Neural cell (in vitro differentiated cells): ENCODE results near the gene FANCC. TPM values are rescaled to one million over a fixed set of nuclear protein-coding genes. Genes with fewer than 3 reads are reported as not detected.

Source experiments
- H2AFZ ChIP-seq: fragments of 200-600, 300-800 bp; sonication (generic), shearing (Covaris generic); 2 replicates; pipeline ENCODE4 v1.6.0; 2014; ENCODE audit warnings: low read depth, mild to moderate bottlenecking, antibody characterized with exemption, low read length, moderate library complexity
- H3F3A ChIP-seq: fragments of 200-600 bp; shearing (Covaris generic); 2 replicates; pipeline ENCODE4 v1.6.1; 2016; ENCODE audit warnings: mild to moderate bottlenecking, moderate library complexity, mixed read lengths, antibody characterized with exemption, low read length; ENCODE audit not compliant: insufficient read depth, poor library complexity, severe bottlenecking
- H3K27ac ChIP-seq: fragments of 200-600, 300-800 bp; sonication (generic), shearing (Covaris generic); 2 replicates; pipeline ENCODE4 v1.5.1; 2014; ENCODE audit warnings: mild to moderate bottlenecking, low read length, moderate library complexity
- H3K27me3 ChIP-seq: fragments of 300-800, 200-600 bp; sonication (generic), shearing (Covaris generic); 2 replicates; pipeline ENCODE4 v1.6.0; 2014; ENCODE audit warnings: mild to moderate bottlenecking, low read depth, low read length, moderate library complexity; ENCODE audit not compliant: insufficient read depth
- H3K36me3 ChIP-seq: fragments of 300-800, 200-600 bp; sonication (generic), shearing (Covaris generic); 2 replicates; pipeline ENCODE4 v1.5.1; 2014; ENCODE audit warnings: mild to moderate bottlenecking, antibody characterized with exemption, low read length, moderate library complexity; ENCODE audit not compliant: insufficient read depth
- H3K4me2 ChIP-seq: fragments of 300-800, 200-600 bp; sonication (generic), shearing (Covaris generic); 2 replicates; pipeline ENCODE4 v1.6.0; 2014; ENCODE audit warnings: mild to moderate bottlenecking, low read length
- H3K4me3 ChIP-seq: fragments of 300-800, 200-600 bp; sonication (generic), shearing (Covaris generic); 2 replicates; pipeline ENCODE4 v1.5.1; 2014; ENCODE audit warnings: mild to moderate bottlenecking, low read length, moderate library complexity
- H3K79me2 ChIP-seq: fragments of 200-600 bp; shearing (Covaris generic); replicated peaks from 2 replicates; pipeline ENCODE4 v1.6.0; 2014; ENCODE audit warnings: mild to moderate bottlenecking, low read length, moderate library complexity; ENCODE audit not compliant: insufficient read depth
- H3K9ac ChIP-seq: fragments of 300-800, 200-600 bp; sonication (generic), shearing (Covaris generic); 2 replicates; pipeline ENCODE4 v1.6.1; 2016; ENCODE audit warnings: mild to moderate bottlenecking, low read length, mixed read lengths
- H3K9me2 ChIP-seq: fragments of 200-600 bp; shearing (Covaris generic); 2 replicates; pipeline ENCODE4 v1.6.1; 2016; ENCODE audit warnings: mild to moderate bottlenecking, low read length, mixed read lengths; ENCODE audit not compliant: insufficient read depth
- H3K9me3 ChIP-seq: fragments of 200-600, 300-800 bp; sonication (generic), shearing (Covaris generic); 2 replicates; pipeline ENCODE4 v1.6.1; 2016; ENCODE audit warnings: mild to moderate bottlenecking, mixed run types, low read length, moderate library complexity, mixed read lengths
- H4K20me1 ChIP-seq: fragments of 200-600 bp; shearing (Covaris generic); 2 replicates; pipeline ENCODE4 v1.6.1; 2016; ENCODE audit warnings: mild to moderate bottlenecking, mixed run types; ENCODE audit not compliant: insufficient read depth
- EP300 ChIP-seq: fragments of 450-650 bp; conservative IDR thresholded peaks from 2 replicates; pipeline ENCODE4 v1.6.1; 2014; ENCODE audit warnings: antibody characterized with exemption, mild to moderate bottlenecking, moderate library complexity; ENCODE audit not compliant: poor library complexity, severe bottlenecking
- EZH2 ChIP-seq: fragments of 200-600, 300-800 bp; shearing (Covaris generic), sonication (generic); IDR thresholded peaks from 2 replicates; pipeline ENCODE4 v1.6.1; 2014; ENCODE audit warnings: antibody characterized with exemption, low read length, borderline replicate concordance, mild to moderate bottlenecking; ENCODE audit not compliant: insufficient read depth, poor library complexity, severe bottlenecking
- MXI1 ChIP-seq: fragments of 450-650 bp; conservative IDR thresholded peaks from 2 replicates; pipeline ENCODE4 v1.6.1; 2014; ENCODE audit warnings: antibody characterized with exemption, mild to moderate bottlenecking; ENCODE audit not compliant: poor library complexity, severe bottlenecking
- POLR2AphosphoS5 ChIP-seq: IDR thresholded peaks from 2 replicates; pipeline ENCODE4 v1.6.1; 2012
- RAD21 ChIP-seq: fragments of 450-650 bp; conservative IDR thresholded peaks from 2 replicates; pipeline ENCODE4 v1.6.1; 2014; ENCODE audit warnings: antibody characterized with exemption, mild to moderate bottlenecking, moderate library complexity
- SMC3 ChIP-seq: fragments of 450-650 bp; conservative IDR thresholded peaks from 2 replicates; pipeline ENCODE4 v1.6.1; 2014; ENCODE audit warnings: antibody characterized with exemption, mild to moderate bottlenecking, moderate library complexity; ENCODE audit not compliant: poor library complexity
- TAF1 ChIP-seq: IDR thresholded peaks from 2 replicates; pipeline ENCODE4 v1.6.1; 2012; ENCODE audit warnings: low read depth
- polyA plus RNA-seq: library from polyadenylated mRNA; depleted of rRNA; stranded (reverse); fragments of >200 nt; gene quantifications from 2 replicates; pipeline ENCODE4 v1.2.3, GENCODE V29; 2014
- TF ChIP-seq, protein P1 (sequence below): IDR thresholded peaks from 2 replicates; pipeline ENCODE4 v1.6.1; 2012; ENCODE audit warnings: borderline replicate concordance
- TF ChIP-seq, protein P2 (sequence below): fragments of 450-650 bp; IDR thresholded peaks from 2 replicates; pipeline ENCODE4 v1.5.1; 2014; ENCODE audit warnings: antibody characterized with exemption, mild to moderate bottlenecking, moderate library complexity; ENCODE audit not compliant: poor library complexity, severe bottlenecking

FANCC gene
- polyA plus RNA-seq, 1 donor from 2014 or later = 9.7 TPM

- no peaks in the 10 kb centered on the region for H3K27me3 ChIP-seq
- no peaks in the 10 kb centered on the region for H3K9me3 ChIP-seq
- peaks cover 13% of the 10 kb centered on the region for H3K36me3 ChIP-seq
- no peak overlapping the region for H3K4me2 ChIP-seq
- H3K9ac ChIP-seq = no peak overlapping the region
- H3F3A ChIP-seq = no peaks in the 10 kb centered on the region
- H3K9me2 ChIP-seq = no peaks in the 10 kb centered on the region
- no peaks in the 10 kb centered on the region for H4K20me1 ChIP-seq
- TF ChIP-seq SMC3 = no peak
- H3K4me3 ChIP-seq = no peak overlapping the region
- no peak overlapping the region for H2AFZ ChIP-seq
- H3K27ac ChIP-seq = no peak overlapping the region
- no peaks in the 10 kb centered on the region for H3K79me2 ChIP-seq
Observed at GRCh38 chr9:95107001-95107749, 210.3 kb downstream of the FANCC start.

DNA sequence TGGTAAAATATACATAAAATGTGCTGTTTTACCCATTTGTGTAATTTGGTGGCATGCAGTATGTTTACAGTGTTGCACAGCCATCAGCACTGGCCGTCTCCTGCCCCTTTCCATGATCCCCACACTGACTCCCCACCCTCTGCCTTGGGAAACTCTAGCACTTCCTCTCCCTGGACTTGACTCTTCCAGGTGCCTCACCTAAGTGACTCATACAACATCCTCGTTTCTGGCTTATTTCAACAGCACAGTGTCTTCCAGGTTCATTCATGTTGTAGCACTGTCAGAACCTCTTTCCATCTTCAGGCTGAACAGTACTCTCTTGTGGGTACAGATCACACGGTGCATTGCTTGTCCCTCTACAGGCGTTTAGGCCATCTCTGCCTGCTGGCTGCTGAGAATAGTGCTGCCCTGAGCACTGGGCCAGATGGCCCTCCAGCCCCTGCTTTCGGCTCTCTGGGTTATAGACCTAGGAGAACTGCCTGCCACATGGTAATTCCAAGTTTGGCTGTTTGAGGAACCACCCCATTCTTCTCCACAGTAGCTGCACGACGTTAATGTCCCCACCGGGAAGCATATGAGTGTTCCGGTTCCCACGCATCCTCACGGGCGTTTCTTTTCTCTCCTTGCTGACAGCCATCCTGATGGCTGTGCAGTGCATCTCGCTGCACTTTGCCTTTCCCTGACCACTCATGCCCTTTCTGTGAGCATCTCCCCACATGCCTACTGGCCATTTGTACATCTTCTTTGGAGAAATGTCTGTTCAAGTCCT lies 211.8 kb downstream of the FANCC start:
- no peaks in the 10 kb centered on the region for H3K9me2 ChIP-seq
- TF ChIP-seq TAF1 = no peak
- no peak for TF ChIP-seq EP300
- no peak for TF ChIP-seq RAD21
- TF ChIP-seq, protein P1, sequence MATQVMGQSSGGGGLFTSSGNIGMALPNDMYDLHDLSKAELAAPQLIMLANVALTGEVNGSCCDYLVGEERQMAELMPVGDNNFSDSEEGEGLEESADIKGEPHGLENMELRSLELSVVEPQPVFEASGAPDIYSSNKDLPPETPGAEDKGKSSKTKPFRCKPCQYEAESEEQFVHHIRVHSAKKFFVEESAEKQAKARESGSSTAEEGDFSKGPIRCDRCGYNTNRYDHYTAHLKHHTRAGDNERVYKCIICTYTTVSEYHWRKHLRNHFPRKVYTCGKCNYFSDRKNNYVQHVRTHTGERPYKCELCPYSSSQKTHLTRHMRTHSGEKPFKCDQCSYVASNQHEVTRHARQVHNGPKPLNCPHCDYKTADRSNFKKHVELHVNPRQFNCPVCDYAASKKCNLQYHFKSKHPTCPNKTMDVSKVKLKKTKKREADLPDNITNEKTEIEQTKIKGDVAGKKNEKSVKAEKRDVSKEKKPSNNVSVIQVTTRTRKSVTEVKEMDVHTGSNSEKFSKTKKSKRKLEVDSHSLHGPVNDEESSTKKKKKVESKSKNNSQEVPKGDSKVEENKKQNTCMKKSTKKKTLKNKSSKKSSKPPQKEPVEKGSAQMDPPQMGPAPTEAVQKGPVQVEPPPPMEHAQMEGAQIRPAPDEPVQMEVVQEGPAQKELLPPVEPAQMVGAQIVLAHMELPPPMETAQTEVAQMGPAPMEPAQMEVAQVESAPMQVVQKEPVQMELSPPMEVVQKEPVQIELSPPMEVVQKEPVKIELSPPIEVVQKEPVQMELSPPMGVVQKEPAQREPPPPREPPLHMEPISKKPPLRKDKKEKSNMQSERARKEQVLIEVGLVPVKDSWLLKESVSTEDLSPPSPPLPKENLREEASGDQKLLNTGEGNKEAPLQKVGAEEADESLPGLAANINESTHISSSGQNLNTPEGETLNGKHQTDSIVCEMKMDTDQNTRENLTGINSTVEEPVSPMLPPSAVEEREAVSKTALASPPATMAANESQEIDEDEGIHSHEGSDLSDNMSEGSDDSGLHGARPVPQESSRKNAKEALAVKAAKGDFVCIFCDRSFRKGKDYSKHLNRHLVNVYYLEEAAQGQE = no peak
- TF ChIP-seq, protein P2, sequence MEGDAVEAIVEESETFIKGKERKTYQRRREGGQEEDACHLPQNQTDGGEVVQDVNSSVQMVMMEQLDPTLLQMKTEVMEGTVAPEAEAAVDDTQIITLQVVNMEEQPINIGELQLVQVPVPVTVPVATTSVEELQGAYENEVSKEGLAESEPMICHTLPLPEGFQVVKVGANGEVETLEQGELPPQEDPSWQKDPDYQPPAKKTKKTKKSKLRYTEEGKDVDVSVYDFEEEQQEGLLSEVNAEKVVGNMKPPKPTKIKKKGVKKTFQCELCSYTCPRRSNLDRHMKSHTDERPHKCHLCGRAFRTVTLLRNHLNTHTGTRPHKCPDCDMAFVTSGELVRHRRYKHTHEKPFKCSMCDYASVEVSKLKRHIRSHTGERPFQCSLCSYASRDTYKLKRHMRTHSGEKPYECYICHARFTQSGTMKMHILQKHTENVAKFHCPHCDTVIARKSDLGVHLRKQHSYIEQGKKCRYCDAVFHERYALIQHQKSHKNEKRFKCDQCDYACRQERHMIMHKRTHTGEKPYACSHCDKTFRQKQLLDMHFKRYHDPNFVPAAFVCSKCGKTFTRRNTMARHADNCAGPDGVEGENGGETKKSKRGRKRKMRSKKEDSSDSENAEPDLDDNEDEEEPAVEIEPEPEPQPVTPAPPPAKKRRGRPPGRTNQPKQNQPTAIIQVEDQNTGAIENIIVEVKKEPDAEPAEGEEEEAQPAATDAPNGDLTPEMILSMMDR = no peak
- no peak for TF ChIP-seq SMC3
- TF ChIP-seq EZH2 = no peak
- TF ChIP-seq POLR2AphosphoS5 = no peak
- TF ChIP-seq MXI1 = no peak
- H3K27ac ChIP-seq = no peak overlapping the region
- H4K20me1 ChIP-seq = no peaks in the 10 kb centered on the region
- H3K36me3 ChIP-seq = peaks cover 11% of the 10 kb centered on the region
- no peak overlapping the region for H3K4me3 ChIP-seq
- no peaks in the 10 kb centered on the region for H3F3A ChIP-seq
- H3K9me3 ChIP-seq = no peaks in the 10 kb centered on the region
- H3K79me2 ChIP-seq = no peaks in the 10 kb centered on the region
- no peak overlapping the region for H3K9ac ChIP-seq
- no peak overlapping the region for H2AFZ ChIP-seq
- H3K4me2 ChIP-seq = no peak overlapping the region
- H3K27me3 ChIP-seq = no peaks in the 10 kb centered on the region
